CD4-positive, alpha-beta T cell treated with Interleukin-10 for 1 hour (primary cell): ENCODE data around the gene KIF23.

ENCODE experiments used
- DNase-seq: peaks from one replicate; pipeline ENCODE4 v3.0.0-alpha.2; 2020

Gene KIF23

DNA sequence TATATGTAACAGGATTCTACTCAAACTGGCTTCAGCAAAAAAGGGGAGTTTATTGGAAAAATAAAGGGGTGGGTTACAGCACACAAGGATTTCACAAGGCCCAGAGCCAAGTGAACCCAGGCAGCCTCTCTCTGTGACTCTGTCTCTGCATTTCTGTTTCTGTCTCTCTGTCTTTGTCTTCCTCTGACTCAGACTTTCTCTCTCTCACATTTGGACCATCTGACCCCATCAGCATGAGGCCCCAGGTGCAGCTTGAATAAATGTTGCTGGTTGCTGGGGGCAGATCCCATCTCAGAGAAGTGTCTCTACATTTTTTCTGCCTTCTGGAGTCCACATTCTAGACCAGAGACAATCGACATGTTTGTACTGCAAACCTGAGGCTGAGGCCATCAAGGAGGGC, 83.5 kb downstream of the KIF23 start:
- DNase-seq = no peak
